ENCODE results near the gene MRPS2. TPM values are rescaled to one million over a fixed set of nuclear protein-coding genes. Genes with fewer than 3 reads are reported as not detected.

Gene MRPS2
- total RNA-seq, 2 donors from 2014 or later, result 50.2 to 53.1 TPM

GRCh38 chr9:135524130-135524861 lies 23.8 kb downstream of the MRPS2 start:
- Histone ChIP-seq H3K27ac (ENCODE audit: low read depth, low read length) (no peak overlapping the region), H3K4me1 (ENCODE audit: control insufficient read depth, insufficient read depth, low read length) (no peaks in the 10 kb centered on the region), H3K9ac (ENCODE audit: extremely low read depth, low read length, poor library complexity, severe bottlenecking) (no peak overlapping the region), H3K9me3 (ENCODE audit: control insufficient read depth, low read length) (no peaks in the 10 kb centered on the region), H3K27me3 (ENCODE audit: control insufficient read depth, insufficient read depth, low read length, poor library complexity, severe bottlenecking) (no peaks in the 10 kb centered on the region), H3K36me3 (ENCODE audit: control insufficient read depth, insufficient read depth, low read length) (no peaks in the 10 kb centered on the region), H3K4me3 (ENCODE audit: low read length) (no peak overlapping the region)
- Mint-ChIP-seq H3K9me3 (no peaks in the 10 kb centered on the region), H3K4me1 (no peaks in the 10 kb centered on the region), H3K27me3 (ENCODE audit: insufficient read depth) (no peaks in the 10 kb centered on the region), H3K4me3 (no peak overlapping the region), H3K36me3 (ENCODE audit: low read depth) (no peaks in the 10 kb centered on the region), H3K27ac (no peak overlapping the region)
- peak; percentile 44 for DNase-seq
- 87% methylated on average over 18 to 27 of the region's 27 CpGs for WGBS, 2 experiments (ENCODE audit: insufficient coverage in 1 of 2, insufficient read length in 1 of 2)
- TF ChIP-seq CTCF (conservative IDR thresholded peaks at IDR 0.05), result no peak

GRCh38 chr9:135525241-135526088 lies 25.0 kb downstream of the MRPS2 start:
- Histone ChIP-seq H3K4me1 (ENCODE audit: control insufficient read depth, insufficient read depth, low read length) (no peaks in the 10 kb centered on the region), H3K27me3 (ENCODE audit: control insufficient read depth, insufficient read depth, low read length, poor library complexity, severe bottlenecking) (no peaks in the 10 kb centered on the region), H3K36me3 (ENCODE audit: control insufficient read depth, insufficient read depth, low read length) (no peaks in the 10 kb centered on the region), H3K4me3 (ENCODE audit: low read length) (no peak overlapping the region), H3K9ac (ENCODE audit: extremely low read depth, low read length, poor library complexity, severe bottlenecking) (no peak overlapping the region), H3K9me3 (ENCODE audit: control insufficient read depth, low read length) (no peaks in the 10 kb centered on the region), H3K27ac (ENCODE audit: low read depth, low read length) (no peak overlapping the region)
- DNase-seq, result peak; percentile 30
- WGBS, 2 experiments (ENCODE audit: insufficient coverage in 1 of 2, insufficient read length in 1 of 2), result 86 to 91% methylated on average over 12 to 28 of the region's 31 CpGs
- TF ChIP-seq CTCF (conservative IDR thresholded peaks at IDR 0.05), result no peak
- Mint-ChIP-seq H3K9me3 (no peaks in the 10 kb centered on the region), H3K4me1 (peaks cover 3% of the 10 kb centered on the region), H3K27me3 (ENCODE audit: insufficient read depth) (no peaks in the 10 kb centered on the region), H3K27ac (no peak overlapping the region), H3K4me3 (no peak overlapping the region), H3K36me3 (ENCODE audit: low read depth) (no peaks in the 10 kb centered on the region)

- no peak overlapping the region for H3K4me3 Mint-ChIP-seq
- Histone ChIP-seq H3K9ac (ENCODE audit: extremely low read depth, low read length, poor library complexity, severe bottlenecking) (no peak overlapping the region), H3K36me3 (ENCODE audit: control insufficient read depth, insufficient read depth, low read length) (no peaks in the 10 kb centered on the region), H3K4me1 (ENCODE audit: control insufficient read depth, insufficient read depth, low read length) (no peaks in the 10 kb centered on the region), H3K4me3 (ENCODE audit: low read length) (no peak overlapping the region), H3K9me3 (ENCODE audit: control insufficient read depth, low read length) (no peaks in the 10 kb centered on the region), H3K27ac (ENCODE audit: low read depth, low read length) (no peak overlapping the region), H3K27me3 (ENCODE audit: control insufficient read depth, insufficient read depth, low read length, poor library complexity, severe bottlenecking) (no peaks in the 10 kb centered on the region)
- H3K9me3 Mint-ChIP-seq, result no peaks in the 10 kb centered on the region
- 93% methylated on average over 10 of the region's 11 CpGs; no CpG with 5 or more reads in 1 of the 2 experiments for WGBS, 2 experiments (ENCODE audit: insufficient coverage in 1 of 2, insufficient read length in 1 of 2)
- no peaks in the 10 kb centered on the region for H3K36me3 Mint-ChIP-seq (ENCODE audit: low read depth)
- DNase-seq, result peak; percentile 55
- no peak overlapping the region for H3K27ac Mint-ChIP-seq
- TF ChIP-seq CTCF (conservative IDR thresholded peaks at IDR 0.05), result no peak
- H3K4me1 Mint-ChIP-seq, result peaks cover 5% of the 10 kb centered on the region
- H3K27me3 Mint-ChIP-seq (ENCODE audit: insufficient read depth), result no peaks in the 10 kb centered on the region
Measured at GRCh38 chr9:135526089-135526729, 25.7 kb downstream of the MRPS2 start.
